ENCODE results near the gene DEXI.
"Not testable (repeated sequence)": the region's sequence is repeated elsewhere in the genome, so short reads cannot be mapped to it uniquely, and the experiment has no call there.

The DEXI gene

GRCh38 chr16:10926867-10927266 lies 15.4 kb downstream of the DEXI start:
- no peak for DNase-seq (ENCODE audit: low read depth)

GRCh38 chr16:10926094-10926493 lies 16.2 kb downstream of the DEXI start:
- DNase-seq (ENCODE audit: low read depth) = no peak

GRCh38 chr16:10925285-10925684 lies 17.0 kb downstream of the DEXI start:
- DNase-seq (ENCODE audit: low read depth) = not testable (repeated sequence)

GRCh38 chr16:10923650-10924214 lies 18.5 kb downstream of the DEXI start:
- DNase-seq (ENCODE audit: low read depth) = no peak

- DNase-seq (ENCODE audit: low read depth) = no peak
Observed at GRCh38 chr16:10923146-10923649, 19.1 kb downstream of the DEXI start.

GRCh38 chr16:10922328-10923145 lies 19.7 kb downstream of the DEXI start:
- no peak for DNase-seq (ENCODE audit: low read depth)

- no peak for DNase-seq (ENCODE audit: low read depth)
Observed at GRCh38 chr16:10921536-10922327, 20.5 kb downstream of the DEXI start.

- no peak for DNase-seq (ENCODE audit: low read depth)
Observed at GRCh38 chr16:10920726-10921427, 21.4 kb downstream of the DEXI start.

GRCh38 chr16:10919003-10919351 lies 23.3 kb downstream of the DEXI start:
- no peak for DNase-seq (ENCODE audit: low read depth)

GRCh38 chr16:10918294-10919002 lies 23.8 kb downstream of the DEXI start:
- DNase-seq (ENCODE audit: low read depth) = peak; percentile 53

GRCh38 chr16:10916534-10916933 lies 25.7 kb downstream of the DEXI start:
- DNase-seq (ENCODE audit: low read depth) = no peak

- DNase-seq (ENCODE audit: low read depth) = no peak
Observed at GRCh38 chr16:10911267-10911666, 31.0 kb downstream of the DEXI start.

- DNase-seq (ENCODE audit: low read depth) = no peak
Observed at GRCh38 chr16:10907757-10908045, 34.6 kb downstream of the DEXI start.

GRCh38 chr16:10906914-10907756 lies 35.1 kb downstream of the DEXI start:
- no peak for DNase-seq (ENCODE audit: low read depth)

GRCh38 chr16:10906482-10906881 lies 35.8 kb downstream of the DEXI start:
- DNase-seq (ENCODE audit: low read depth) = no peak

GRCh38 chr16:10902999-10903398 lies 39.3 kb downstream of the DEXI start:
- no peak for DNase-seq (ENCODE audit: low read depth)

- DNase-seq (ENCODE audit: low read depth) = no peak
Observed at GRCh38 chr16:10897134-10897533, 45.1 kb downstream of the DEXI start.

- DNase-seq (ENCODE audit: low read depth) = no peak
Observed at GRCh38 chr16:10896723-10897122, 45.5 kb downstream of the DEXI start.

GRCh38 chr16:10896165-10896564 lies 46.1 kb downstream of the DEXI start:
- DNase-seq (ENCODE audit: low read depth) = no peak

- DNase-seq (ENCODE audit: low read depth) = no peak
Observed at GRCh38 chr16:10895053-10895946, 47.0 kb downstream of the DEXI start.
